Pancreas (tissue), 10 donors: ENCODE results near the gene CFAP20. TPM values are rescaled to one million over a fixed set of nuclear protein-coding genes. Genes with fewer than 3 reads are reported as not detected.
"Not testable (repeated sequence)": the region's sequence is repeated elsewhere in the genome, so short reads cannot be mapped to it uniquely, and the experiment has no call there.

ENCODE experiments used
- ATAC-seq, 4 donors: fragments of 200-7000 bp; cut with Tn5 transposase; one replicate each; pipeline versions ENCODE4 v1.8.0 to v1.9.1; 2020; ENCODE audit warnings: mild to moderate bottlenecking in 4 of 4, moderate library complexity in 4 of 4
- DNase-seq, 6 donors: peaks; one replicate each; pipeline ENCODE4 v3.0.0-alpha.2; 2020
- FAIRE-seq: peaks from 2 replicates; lab custom pipeline; 2012; peaks lifted over from hg19 to GRCh38; lab: Jason Lieb, UNC
- H3K27ac ChIP-seq, 4 donors: fragments of 200-600 bp; sonication (generic); 1 replicate in 3 of 4; 2 replicates in 1 of 4; pipeline versions ENCODE4 v1.5.0 to v1.8.0; 2020
- H3K27me3 ChIP-seq, 4 donors: fragments of 200-600 bp; one replicate each; pipeline ENCODE4 v1.8.0; 2021
- H3K36me3 ChIP-seq, 3 donors: fragments of 200-600 bp; sonication (generic) in 1 of 3; one replicate each; pipeline versions ENCODE4 v1.5.0 to v1.8.0; 2020 to 2021
- H3K4me1 ChIP-seq, 3 donors: fragments of 200-600 bp; one replicate each; pipeline ENCODE4 v1.8.0; 2021
- H3K4me3 ChIP-seq, 4 donors: fragments of 200-600 bp; sonication (generic) in 2 of 4; one replicate each; pipeline versions ENCODE4 v1.5.0 to v1.8.0; 2020 to 2021
- H3K9me3 ChIP-seq, 4 donors: fragments of 200-600 bp; one replicate each; pipeline ENCODE4 v1.8.0; 2021
- CTCF ChIP-seq, 4 donors: fragments of 200-600 bp; sonication (generic) in 3 of 4; IDR thresholded peaks; one replicate each; pipeline versions ENCODE4 v1.5.0 to v1.8.0; 2021; ENCODE audit warnings: antibody characterized with exemption in 4 of 4
- WGBS, 2 donors: extraction: QIAGEN DNeasy Blood & Tissue Kit; methylation state at CpG; one replicate each; pipeline ENCODE4 v1.1.7; 2013; 5-methylcytosine and 5-hydroxymethylcytosine counted together
- intact Hi-C, 3 donors: fragments of 100-400 bp; cut with DNase I; formaldehyde crosslinking; loops; one replicate each; pipeline versions ENCODE4 v1.11.1 to v1.14.2; 2022
- polyA plus RNA-seq, 2 donors: library from polyadenylated mRNA; stranded (reverse); fragments of 200-250 nt; gene quantifications; one replicate each; pipeline ENCODE4 v1.2.3, GENCODE V29; 2013
- total RNA-seq, 6 donors: library from RNA; stranded (reverse); fragmentation: NEBNext Ultra II Directional in 4 of 6; extraction: Animal tissue kit (Norgen Biotek cat#: 25700) in 4 of 6; gene quantifications; one replicate each; pipeline versions ENCODE4 v1.2.1 to v1.2.4, GENCODE V29; 2021 to 2023
- donor health status: healthy with polysubstance abuse.
- donor health status: DM: no; HTN: no; CAD: no; lungs with moderate emphysema.
- donor health status: DM: no; HTN: no; CAD: no.
- donor health status: control.
- donor health status: control.
- donor health status: Bipolar disorder and iron deficiency.
- donor health status: DM: yes; HTN: yes; CAD: no.
- donor health status: DM: no; HTN: no; CAD: no.
- donor health status: DM: no; HTN: no; CAD: no.
- donor health status: DM: yes; HTN: yes; CAD: no.

CFAP20 gene
- total and polyA plus RNA-seq, 8 donors = 5.2 to 23.2 (median 8.3) TPM

DNA sequence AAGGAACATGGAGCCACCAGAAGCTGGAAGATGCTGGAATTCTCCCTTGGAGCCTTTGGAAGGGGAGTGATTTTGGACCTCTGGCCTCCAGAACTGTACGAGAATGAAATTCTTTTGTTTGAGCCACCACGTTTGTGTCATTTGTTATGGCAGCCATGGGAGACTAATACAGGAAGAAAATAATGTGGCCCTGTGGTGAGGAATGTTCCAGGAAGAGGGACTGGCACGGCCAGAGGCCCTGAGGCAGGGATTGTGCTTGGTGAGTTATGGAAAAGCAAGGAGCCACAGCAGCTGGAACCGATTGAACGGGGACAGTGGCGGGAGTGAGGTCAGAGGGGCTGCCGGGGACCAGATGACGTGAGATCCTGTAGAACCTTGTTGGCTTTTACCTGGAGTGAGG is 51.4 kb downstream of the CFAP20 start:
- intact Hi-C loops = no loop called here
- Histone ChIP-seq H3K9me3 (no peaks in the 10 kb centered on the region), H3K4me3 (no peak overlapping the region), H3K27ac (no peak overlapping the region), H3K36me3 (no peaks in the 10 kb centered on the region), H3K4me1 (no peaks in the 10 kb centered on the region), H3K27me3 (no peaks in the 10 kb centered on the region)
- FAIRE-seq (no peak), DNase-seq (no peak), ATAC-seq (no peak)
- 64 to 75% methylated on average over 8 of the region's 8 CpGs for WGBS, 2 donors
- no peak for TF ChIP-seq CTCF (IDR thresholded peaks at IDR 0.05)

DNA sequence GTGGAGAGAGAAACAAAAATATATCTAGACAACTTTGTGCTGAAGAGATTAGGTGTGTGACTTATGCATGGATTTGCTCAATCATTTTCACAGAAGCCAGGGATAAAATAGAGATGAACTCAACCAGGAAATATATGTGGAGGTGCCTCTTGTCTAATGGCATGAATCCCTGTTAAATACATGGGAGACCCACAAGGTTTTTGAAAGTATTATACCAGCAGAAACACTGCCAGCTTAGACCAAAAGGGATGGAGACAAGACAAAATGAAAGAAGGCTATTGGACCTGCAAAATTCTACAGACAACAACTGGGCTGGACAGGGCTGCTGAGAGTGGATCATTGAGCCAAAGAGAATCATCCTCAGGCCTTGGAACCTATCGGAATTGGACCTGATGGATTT is 52.7 kb downstream of the CFAP20 start:
- Histone ChIP-seq H3K27me3 (no peaks in the 10 kb centered on the region), H3K27ac (no peak overlapping the region), H3K36me3 (no peaks in the 10 kb centered on the region), H3K9me3 (no peaks in the 10 kb centered on the region), H3K4me1 (no peaks in the 10 kb centered on the region), H3K4me3 (no peak overlapping the region)
- WGBS, 2 donors = 91 to 96% methylated on average over 1 of the region's 1 CpG
- no peak for TF ChIP-seq CTCF (IDR thresholded peaks at IDR 0.05)
- DNase-seq = no peak
- intact Hi-C loops = no loop called here
- no peak for FAIRE-seq
- ATAC-seq = no peak

- no peak for TF ChIP-seq CTCF (IDR thresholded peaks at IDR 0.05)
- no peaks in the 10 kb centered on the region for H3K9me3 ChIP-seq
- no peaks in the 10 kb centered on the region for H3K36me3 ChIP-seq
- H3K4me1 ChIP-seq = no peaks in the 10 kb centered on the region
- 84 to 98% methylated on average over 4 of the region's 4 CpGs for WGBS, 2 donors
- no peak for ATAC-seq
- DNase-seq = no peak
- H3K4me3 ChIP-seq = no peak overlapping the region
- H3K27me3 ChIP-seq = no peaks in the 10 kb centered on the region
- FAIRE-seq = no peak
- intact Hi-C loops = no loop called here
- H3K27ac ChIP-seq = no peak overlapping the region
Measured at GRCh38 chr16:58074657-58075056, 54.5 kb downstream of the CFAP20 start.

DNA sequence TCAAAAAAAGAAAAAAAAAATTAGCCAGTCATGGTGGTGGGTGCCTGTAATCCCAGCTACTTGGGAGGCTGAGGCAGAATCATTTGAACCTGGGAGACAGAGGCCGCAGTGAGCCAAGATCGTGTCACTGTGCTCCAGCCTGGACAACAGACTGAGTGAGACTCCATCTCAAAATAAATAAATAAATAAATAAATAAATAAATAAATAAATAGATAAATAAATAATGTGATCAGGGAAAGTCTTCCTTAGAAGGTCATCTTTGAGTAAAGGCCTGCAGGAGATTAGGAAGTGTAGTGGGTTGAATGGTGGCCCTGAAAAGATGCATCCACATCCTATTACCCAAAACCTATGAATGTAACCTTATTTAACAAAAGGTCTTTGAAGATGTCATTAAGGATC is 56.1 kb downstream of the CFAP20 start:
- H3K36me3 ChIP-seq, H3K4me1 ChIP-seq, H3K9me3 ChIP-seq, H3K4me3 ChIP-seq, FAIRE-seq, ATAC-seq, H3K27ac ChIP-seq, H3K27me3 ChIP-seq, DNase-seq, intact Hi-C loops: not testable (repeated sequence)
- WGBS, 2 donors = 96 to 100% methylated on average over 2 of the region's 2 CpGs

DNA sequence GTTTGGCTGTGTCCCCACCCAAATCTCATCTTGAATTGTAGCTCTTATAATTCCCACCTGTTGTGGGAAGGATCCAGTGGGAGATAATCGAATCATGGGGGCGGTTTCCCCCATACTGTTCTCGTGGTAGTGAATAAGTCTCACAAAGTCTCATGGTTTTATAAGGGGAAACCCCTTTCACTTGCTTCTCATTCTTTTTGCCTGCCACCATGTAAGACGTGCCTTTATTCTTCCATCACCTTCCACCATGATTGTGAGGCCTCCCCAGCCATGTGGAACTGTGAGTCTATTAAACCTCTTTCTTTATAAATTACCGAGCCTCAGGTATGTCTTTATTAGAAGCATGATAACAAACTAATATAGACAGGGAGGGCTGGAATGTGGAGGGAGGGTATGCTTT is 57.0 kb downstream of the CFAP20 start:
- 84 to 91% methylated on average over 5 of the region's 5 CpGs for WGBS, 2 donors
- intact Hi-C loops, H3K4me3 ChIP-seq: not testable (repeated sequence)

DNA sequence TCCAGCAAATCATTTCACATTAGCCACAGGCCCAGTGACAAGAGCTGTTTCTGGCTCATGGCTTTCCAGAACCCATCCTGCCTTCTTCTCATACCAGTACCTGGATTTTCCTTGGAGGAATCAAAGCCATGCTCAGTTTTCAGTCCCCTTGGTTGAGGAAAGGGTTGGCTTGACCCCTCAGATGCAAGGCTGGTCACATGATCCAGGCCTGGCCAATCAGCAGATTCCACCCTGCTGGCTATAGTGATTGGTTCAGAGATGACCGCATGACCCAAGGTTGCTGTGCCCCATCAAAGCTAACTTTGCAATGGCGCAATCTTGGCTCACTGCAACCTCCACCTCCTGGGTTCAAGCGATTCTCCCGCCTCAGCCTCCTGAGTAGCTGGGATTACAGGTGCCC is 58.6 kb downstream of the CFAP20 start:
- FAIRE-seq = no peak
- WGBS, 2 donors = 94 to 100% methylated on average over 4 of the region's 4 CpGs
- no peaks in the 10 kb centered on the region for H3K4me1 ChIP-seq

More for the DNA sequence above, 57.0 kb downstream of the CFAP20 start:
- not testable (repeated sequence) for H3K27ac ChIP-seq, H3K9me3 ChIP-seq, ATAC-seq, FAIRE-seq, H3K36me3 ChIP-seq, DNase-seq, H3K27me3 ChIP-seq, H3K4me1 ChIP-seq

More for the DNA sequence above, 58.6 kb downstream of the CFAP20 start:
- no peak for DNase-seq
- TF ChIP-seq CTCF (IDR thresholded peaks at IDR 0.05) = no peak
- Histone ChIP-seq H3K36me3 (no peaks in the 10 kb centered on the region), H3K27ac (no peak overlapping the region), H3K27me3 (no peaks in the 10 kb centered on the region), H3K9me3 (no peaks in the 10 kb centered on the region), H3K4me3 (no peak overlapping the region)
- intact Hi-C loops = no loop called here
- ATAC-seq = no peak

Other genes with a start within 250 kb of the CFAP20 start
- gene CNGB1, start 158.3 kb downstream of the CFAP20 start, total RNA-seq = under 1 TPM in 3 of 6 donors, not detected in 3; 0.03 to 0.43 (median 0.16) TPM
- under 1 TPM; 0.04 to 0.05 TPM for gene CNGB1, start 158.3 kb downstream of the CFAP20 start, polyA plus RNA-seq
- gene ZNF319, start 128.7 kb downstream of the CFAP20 start, total RNA-seq = 1 to 10 TPM; 3.5 to 7.0 (median 4.9) TPM
- gene ZNF319, start 128.7 kb downstream of the CFAP20 start, polyA plus RNA-seq = 1 to 10 TPM; 3.9 to 4.0 TPM
- 10 to 100 TPM; 13.5 to 23.6 (median 17.7) TPM for gene USB1, start 128.0 kb downstream of the CFAP20 start, total RNA-seq
- gene USB1, start 128.0 kb downstream of the CFAP20 start, polyA plus RNA-seq = 10 to 100 TPM; 16.5 to 19.3 TPM
- 10 to 100 TPM; 11.2 to 30.2 (median 17.7) TPM for gene MMP15, start 103.6 kb downstream of the CFAP20 start, total RNA-seq
- 10 to 100 TPM; 22.3 to 24.0 TPM for gene MMP15, start 103.6 kb downstream of the CFAP20 start, polyA plus RNA-seq
- 10 to 100 TPM; 35.5 to 59.0 (median 40.6) TPM for gene CSNK2A2, start 68.7 kb upstream of the CFAP20 start, total RNA-seq
- 10 to 100 TPM; 18.3 to 19.3 TPM for gene CSNK2A2, start 68.7 kb upstream of the CFAP20 start, polyA plus RNA-seq
- not detected for gene PRSS54, start 165.6 kb upstream of the CFAP20 start, total RNA-seq
- not detected for gene PRSS54, start 165.6 kb upstream of the CFAP20 start, polyA plus RNA-seq